Hepatocyte (in vitro differentiated cells): Measurements from ENCODE around the gene SERPINA10. TPM values are rescaled to one million over a fixed set of nuclear protein-coding genes. Genes with fewer than 3 reads are reported as not detected.
"Not testable (repeated sequence)": the region's sequence is repeated elsewhere in the genome, so short reads cannot be mapped to it uniquely, and the experiment has no call there.

Experiments used
- DNase-seq: peaks from one replicate; pipeline ENCODE4 v3.0.0-alpha.2; 2016; ENCODE audit warnings: low spot score
- H2AFZ ChIP-seq: fragments of 200-600 bp; sonication (generic); 2 replicates; pipeline ENCODE4 v1.6.0; 2016; ENCODE audit warnings: antibody characterized with exemption, mild to moderate bottlenecking
- H3K27ac ChIP-seq: fragments of 200-600 bp; sonication (generic); 2 replicates; pipeline ENCODE4 v1.5.1; 2016; ENCODE audit warnings: mild to moderate bottlenecking
- H3K27me3 ChIP-seq: fragments of 200-600 bp; sonication (generic); 2 replicates; pipeline ENCODE4 v1.6.1; 2016
- H3K36me3 ChIP-seq: fragments of 200-600 bp; sonication (generic); replicated peaks from 2 replicates; pipeline ENCODE4 v1.5.1; 2016; ENCODE audit warnings: low read depth; ENCODE audit not compliant: insufficient read depth
- H3K4me1 ChIP-seq: fragments of 200-600 bp; sonication (generic); 2 replicates; pipeline ENCODE4 v1.5.1; 2016; ENCODE audit warnings: mild to moderate bottlenecking, moderate library complexity; ENCODE audit not compliant: insufficient read depth
- H3K4me2 ChIP-seq: fragments of 200-600 bp; sonication (generic); 2 replicates; pipeline ENCODE4 v1.6.0; 2016
- H3K4me3 ChIP-seq: fragments of 200-600 bp; sonication (generic); 2 replicates; pipeline ENCODE4 v1.5.1; 2016; ENCODE audit warnings: mild to moderate bottlenecking
- H3K79me2 ChIP-seq: fragments of 200-600 bp; sonication (generic); 2 replicates; pipeline ENCODE4 v1.6.0; 2017; ENCODE audit warnings: mild to moderate bottlenecking
- H3K9me2 ChIP-seq: fragments of 200-600 bp; sonication (generic); replicated peaks from 2 replicates; pipeline ENCODE4 v1.6.0; 2017; ENCODE audit warnings: mild to moderate bottlenecking; ENCODE audit not compliant: insufficient read depth
- H3K9me3 ChIP-seq: fragments of 200-600 bp; sonication (generic); 2 replicates; pipeline ENCODE4 v1.5.1; 2016; ENCODE audit warnings: low read depth, mild to moderate bottlenecking
- H4K20me1 ChIP-seq: fragments of 200-600 bp; sonication (generic); 2 replicates; pipeline ENCODE4 v1.6.0; 2016; ENCODE audit warnings: mild to moderate bottlenecking; ENCODE audit not compliant: insufficient read depth, poor library complexity, severe bottlenecking
- CTCF ChIP-seq: fragments of 200-600 bp; sonication (generic); IDR thresholded peaks from 2 replicates; pipeline ENCODE4 v1.5.1; 2016; ENCODE audit warnings: antibody characterized with exemption, mild to moderate bottlenecking; ENCODE audit not compliant: poor library complexity
- EZH2 ChIP-seq: fragments of 200-600 bp; sonication (generic); IDR thresholded peaks from 2 replicates; pipeline ENCODE4 v1.6.1; 2016; ENCODE audit warnings: antibody characterized with exemption, mild to moderate bottlenecking, borderline replicate concordance
- EZH2phosphoT487 ChIP-seq: fragments of 200-600 bp; sonication (generic); IDR thresholded peaks from one replicate; pipeline ENCODE4 v1.6.1; 2018; ENCODE audit warnings: antibody characterized with exemption, mild to moderate bottlenecking, low read depth, moderate library complexity; ENCODE audit not compliant: unreplicated experiment, severe bottlenecking
- WGBS: methylation state at CpG from one replicate; pipeline ENCODE4 v1.1.6; 2016; ENCODE audit warnings: low lambda C conversion rate; ENCODE audit errors: missing lambda C conversion rate; 5-methylcytosine and 5-hydroxymethylcytosine counted together
- polyA plus RNA-seq: library from polyadenylated mRNA; unstranded; fragments of >200 nt; fragmentation: Nextera tagmentation; extraction: Ambion mirVana; gene quantifications from 2 replicates; pipeline ENCODE4 v1.2.1, GENCODE V29; 2016
- total RNA-seq: library from RNA; depleted of rRNA; stranded (reverse); fragments of >200 nt; gene quantifications from 2 replicates; pipeline ENCODE4 v1.2.3, GENCODE V29; 2014

Gene SERPINA10
- total and polyA plus RNA-seq, 2 experiments from 2014 or later: 10.5 to 23.0 TPM

- 77% methylated on average over 2 of the region's 2 CpGs for WGBS
- no peak overlapping the region for H3K27ac ChIP-seq
- H4K20me1 ChIP-seq: no peaks in the 10 kb centered on the region
- no peak overlapping the region for H3K4me2 ChIP-seq
- no peak for TF ChIP-seq EZH2
- no peaks in the 10 kb centered on the region for H3K79me2 ChIP-seq
- H3K9me2 ChIP-seq: no peaks in the 10 kb centered on the region
- H3K9me3 ChIP-seq: no peaks in the 10 kb centered on the region
- H3K36me3 ChIP-seq: no peaks in the 10 kb centered on the region
- H2AFZ ChIP-seq: no peak overlapping the region
- H3K4me3 ChIP-seq: no peak overlapping the region
- DNase-seq: no peak
- no peaks in the 10 kb centered on the region for H3K27me3 ChIP-seq
- no peaks in the 10 kb centered on the region for H3K4me1 ChIP-seq
Observed at GRCh38 chr14:94278731-94279130, 14.3 kb downstream of the SERPINA10 start.

GRCh38 chr14:94276898-94277561 is 16.0 kb downstream of the SERPINA10 start:
- not testable (repeated sequence) for H3K4me2 ChIP-seq, H3K4me3 ChIP-seq, H4K20me1 ChIP-seq, H3K27me3 ChIP-seq, H3K4me1 ChIP-seq, H2AFZ ChIP-seq, H3K79me2 ChIP-seq, H3K9me2 ChIP-seq, H3K36me3 ChIP-seq, H3K9me3 ChIP-seq
- DNase-seq: peak; percentile 58
- 86% methylated on average over 11 of the region's 11 CpGs for WGBS
- H3K27ac ChIP-seq: peak overlapping the region; percentile 54

- TF ChIP-seq CTCF (no peak), EZH2phosphoT487 (no peak), EZH2 (no peak)
- no peaks in the 10 kb centered on the region for H3K79me2 ChIP-seq
- no peaks in the 10 kb centered on the region for H3K4me1 ChIP-seq
- DNase-seq: no peak
- H3K4me2 ChIP-seq: no peak overlapping the region
- 89% methylated on average over 10 of the region's 10 CpGs for WGBS
- H4K20me1 ChIP-seq: no peaks in the 10 kb centered on the region
- no peaks in the 10 kb centered on the region for H3K36me3 ChIP-seq
- H2AFZ ChIP-seq: no peak overlapping the region
- H3K9me3 ChIP-seq: no peaks in the 10 kb centered on the region
- H3K27me3 ChIP-seq: no peaks in the 10 kb centered on the region
- no peak overlapping the region for H3K4me3 ChIP-seq
- H3K27ac ChIP-seq: no peak overlapping the region
- H3K9me2 ChIP-seq: peaks cover 3% of the 10 kb centered on the region
Observed at GRCh38 chr14:94269156-94269555, 23.9 kb downstream of the SERPINA10 start.

GRCh38 chr14:94268582-94268981 is 24.5 kb downstream of the SERPINA10 start:
- not testable (repeated sequence) for H3K9me2 ChIP-seq, DNase-seq, H3K79me2 ChIP-seq, H3K9me3 ChIP-seq, H2AFZ ChIP-seq, H3K4me3 ChIP-seq, H3K4me2 ChIP-seq, H3K36me3 ChIP-seq, H3K4me1 ChIP-seq, H4K20me1 ChIP-seq, H3K27me3 ChIP-seq, H3K27ac ChIP-seq
- 89% methylated on average over 7 of the region's 7 CpGs for WGBS

GRCh38 chr14:94267352-94267751 is 25.7 kb downstream of the SERPINA10 start:
- Histone ChIP-seq H3K27me3 (no peaks in the 10 kb centered on the region), H3K4me3 (peak overlapping the region; percentile 2), H3K4me2 (no peak overlapping the region), H3K9me3 (peaks cover 6% of the 10 kb centered on the region), H2AFZ (no peak overlapping the region), H3K9me2 (peaks cover 3% of the 10 kb centered on the region), H3K79me2 (no peaks in the 10 kb centered on the region), H3K4me1 (no peaks in the 10 kb centered on the region), H4K20me1 (no peaks in the 10 kb centered on the region), H3K36me3 (no peaks in the 10 kb centered on the region), H3K27ac (no peak overlapping the region)
- no peak for DNase-seq
- TF ChIP-seq EZH2phosphoT487 (no peak), CTCF (no peak), EZH2 (no peak)
- 80% methylated on average over 1 of the region's 1 CpG for WGBS

GRCh38 chr14:94264195-94264594 is 28.9 kb downstream of the SERPINA10 start:
- WGBS: 95% methylated on average over 3 of the region's 3 CpGs
- not testable (repeated sequence) for H2AFZ ChIP-seq, H4K20me1 ChIP-seq, H3K9me2 ChIP-seq, H3K4me2 ChIP-seq, DNase-seq, H3K27ac ChIP-seq, H3K4me3 ChIP-seq, H3K27me3 ChIP-seq, H3K4me1 ChIP-seq, H3K9me3 ChIP-seq, H3K36me3 ChIP-seq, H3K79me2 ChIP-seq
